SK-N-SH (cell line): Measurements from ENCODE around the gene CNDP2. TPM values are rescaled to one million over a fixed set of nuclear protein-coding genes. Genes with fewer than 3 reads are reported as not detected.

Experiments
- CTCF ChIA-PET: fragments of 300-600, 350-600 bp; formaldehyde crosslinking; extraction: SDS; loops from one replicate; lab custom pipeline; 2021; lab: Yijun Ruan, JAX
- POLR2A ChIA-PET: fragments of 350-600 bp; sonication (Branson Sonifier 250); formaldehyde crosslinking; extraction: SDS; loops from one replicate; lab custom pipeline; 2020; ENCODE audit warnings: antibody characterized with exemption, inconsistent platforms; lab: Yijun Ruan, JAX
- DNase-seq: peaks from one replicate; pipeline ENCODE4 v3.0.0; 2012
- H2AFZ ChIP-seq: fragments of 200-600 bp; sonication (generic); 2 replicates; pipeline ENCODE4 v1.8.1; 2016; ENCODE audit warnings: antibody characterized with exemption, mild to moderate bottlenecking, low read depth
- H3F3A ChIP-seq: fragments of 200-600 bp; sonication (generic); replicated peaks from 2 replicates; pipeline ENCODE3; 2016; ENCODE audit warnings: antibody characterized with exemption, mild to moderate bottlenecking; ENCODE audit not compliant: insufficient read depth
- H3K27ac ChIP-seq, 2 experiments: fragments of 200-500 bp in 1 of 2; fragments of 200-600 bp in 1 of 2; sonication (Bioruptor generic) in 1 of 2; sonication (generic), shearing (Covaris generic) in 1 of 2; 2 replicates each; pipeline versions ENCODE4 v1.5.1 to v1.6.1; 2014 to 2016; ENCODE audit warnings: low read depth in 2 of 2, inconsistent platforms in 1 of 2, low read length in 1 of 2, mild to moderate bottlenecking in 1 of 2, mixed read lengths in 1 of 2
- H3K27me3 ChIP-seq: fragments of 200-600 bp; sonication (generic), shearing (Covaris generic); 2 replicates; pipeline ENCODE4 v1.6.1; 2016; ENCODE audit warnings: mixed run types; ENCODE audit not compliant: insufficient read depth
- H3K36me3 ChIP-seq, 2 experiments: fragments of 200-500 bp in 1 of 2; fragments of 200-600 bp in 1 of 2; sonication (Bioruptor generic) in 1 of 2; sonication (generic) in 1 of 2; replicated peaks in 1 of 2; 2 replicates each; pipeline versions ENCODE3 to v1.5.1; 2014 to 2016; ENCODE audit warnings: low read length in 1 of 2, mild to moderate bottlenecking in 1 of 2; ENCODE audit not compliant: insufficient read depth in 2 of 2, control insufficient read depth in 1 of 2
- H3K4me1 ChIP-seq, 2 experiments: fragments of 200-500 bp in 1 of 2; fragments of 200-600 bp in 1 of 2; sonication (Bioruptor generic) in 1 of 2; sonication (generic), shearing (Covaris generic) in 1 of 2; 2 replicates each; pipeline versions ENCODE4 v1.5.1 to v1.6.1; 2014 to 2016; ENCODE audit warnings: low read depth in 1 of 2, low read length in 1 of 2, mixed run types in 1 of 2; ENCODE audit not compliant: insufficient read depth in 2 of 2, control insufficient read depth in 1 of 2
- H3K4me2 ChIP-seq: fragments of 200-600 bp; sonication (generic), shearing (Covaris generic); 2 replicates; pipeline ENCODE4 v1.6.1; 2017; ENCODE audit warnings: mixed run types
- H3K4me3 ChIP-seq, 2 experiments: fragments of 200-500 bp in 1 of 2; fragments of 200-600 bp in 1 of 2; sonication (Bioruptor generic) in 1 of 2; sonication (generic), shearing (Covaris generic) in 1 of 2; 2 replicates each; pipeline versions ENCODE4 v1.5.1 to v1.8.1; 2014 to 2016; ENCODE audit warnings: low read depth in 2 of 2, inconsistent platforms in 1 of 2, low read length in 1 of 2, mild to moderate bottlenecking in 1 of 2, mixed read lengths in 1 of 2, moderate library complexity in 1 of 2
- H3K79me2 ChIP-seq: fragments of 200-600 bp; sonication (generic); 2 replicates; pipeline ENCODE4 v1.8.1; 2017; ENCODE audit warnings: mild to moderate bottlenecking; ENCODE audit not compliant: insufficient read depth
- H3K9ac ChIP-seq: fragments of 200-600 bp; sonication (generic); 2 replicates; pipeline ENCODE4 v1.6.1; 2017; ENCODE audit warnings: mixed run types
- H3K9me2 ChIP-seq: fragments of 200-600 bp; sonication (generic); 2 replicates; pipeline ENCODE4 v1.6.1; 2017; ENCODE audit warnings: mixed run types
- H3K9me3 ChIP-seq: fragments of 200-600 bp; sonication (generic); 2 replicates; pipeline ENCODE4 v1.6.1; 2017; ENCODE audit warnings: mixed run types, mild to moderate bottlenecking, moderate library complexity
- H4K20me1 ChIP-seq: fragments of 200-600 bp; sonication (generic); 2 replicates; pipeline ENCODE4 v1.6.1; 2017; ENCODE audit warnings: mild to moderate bottlenecking, mixed run types; ENCODE audit not compliant: insufficient read depth
- EP300 ChIP-seq, 2 experiments: IDR thresholded peaks; 2 replicates each; pipeline versions ENCODE4 v1.4.0 to v1.6.1; 2012; ENCODE audit warnings: borderline replicate concordance in 1 of 2, low read depth in 1 of 2, low read length in 1 of 2
- FOXJ3 ChIP-seq: sonication (generic); formaldehyde crosslinking; IDR thresholded peaks from 2 replicates; pipeline ENCODE4 v1.5.1; 2020; ENCODE audit warnings: mild to moderate bottlenecking, missing genetic modification reagents
- FOXM1 ChIP-seq: IDR thresholded peaks from 2 replicates; pipeline ENCODE4 v1.4.0; 2012; ENCODE audit warnings: low read depth, mild to moderate bottlenecking
- MAX ChIP-seq: IDR thresholded peaks from 2 replicates; pipeline ENCODE4 v1.4.0; 2012; ENCODE audit warnings: low read depth
- NFIC ChIP-seq: IDR thresholded peaks from 2 replicates; pipeline ENCODE4 v1.4.0; 2012; ENCODE audit warnings: borderline replicate concordance
- POLR2AphosphoS5 ChIP-seq: IDR thresholded peaks from 2 replicates; pipeline ENCODE4 v1.6.1; 2012; ENCODE audit warnings: low read depth, low read length
- RCOR1 ChIP-seq: fragments of 150-350 bp; IDR thresholded peaks from 2 replicates; pipeline ENCODE4 v1.6.1; 2017; ENCODE audit warnings: antibody characterized with exemption, low read length
- RFX5 ChIP-seq: IDR thresholded peaks from 2 replicates; pipeline ENCODE4 v1.6.1; 2012; ENCODE audit warnings: mild to moderate bottlenecking, improper control_type of control experiment, low read length
- TCF12 ChIP-seq: IDR thresholded peaks from 2 replicates; pipeline ENCODE4 v1.4.0; 2012
- TEAD4 ChIP-seq: IDR thresholded peaks from 2 replicates; pipeline ENCODE4 v1.4.0; 2012; ENCODE audit warnings: mild to moderate bottlenecking, borderline replicate concordance; ENCODE audit not compliant: insufficient read depth
- USF2 ChIP-seq: fragments of 150-350 bp; IDR thresholded peaks from 2 replicates; pipeline ENCODE4 v1.6.1; 2017; ENCODE audit warnings: antibody characterized with exemption, low read length, low read depth, borderline replicate concordance
- YY1 ChIP-seq: IDR thresholded peaks from 2 replicates; pipeline ENCODE4 v1.4.0; 2012; ENCODE audit warnings: low read depth, mild to moderate bottlenecking
- WGBS: methylation state at CpG from one replicate; pipeline ENCODE4 v1.1.6; 2017; ENCODE audit warnings: low lambda C conversion rate; 5-methylcytosine and 5-hydroxymethylcytosine counted together
- polyA plus RNA-seq, 3 experiments: library from polyadenylated mRNA; depleted of rRNA; stranded (reverse); fragments of >200 nt; gene quantifications; 2 replicates each; pipeline ENCODE4 v1.2.3, GENCODE V29; 2012
- TF ChIP-seq, protein P1 (sequence below): fragments of 150-350 bp; IDR thresholded peaks from 2 replicates; pipeline ENCODE4 v1.6.1; 2016; ENCODE audit warnings: mild to moderate bottlenecking, low read depth, low read length

Gene CNDP2
- polyA plus RNA-seq, 1 of the 3 experiments (the other 2 are of a cell fraction), result 78.5 TPM

- no peak overlapping the region for H3K4me2 ChIP-seq
- H2AFZ ChIP-seq, result no peak overlapping the region
- no peak overlapping the region for H3K9ac ChIP-seq
- TF ChIP-seq YY1 (no peak), NFIC (no peak), MAX (no peak), FOXJ3 (CRISPR knock-in tag) (no peak), POLR2AphosphoS5 (no peak), TEAD4 (no peak), TCF12 (no peak)
- H3K27me3 ChIP-seq, result peaks cover 49% of the 10 kb centered on the region; the same call in 1 of the 2 replicates
- H3K9me2 ChIP-seq, result no peaks in the 10 kb centered on the region
- no peaks in the 10 kb centered on the region for H3K79me2 ChIP-seq
- 7% methylated on average over 8 of the region's 8 CpGs for WGBS
- no peaks in the 10 kb centered on the region for H3K9me3 ChIP-seq
- no peaks in the 10 kb centered on the region for H3F3A ChIP-seq
- ChIA-PET CTCF (interaction anchor here (1.2 kb wide), 2 partner anchors 110 to 121 kb away, joined by 3 read pairs; no protein-coding TSS in a partner anchor), POLR2A (no interaction called here)
- H3K4me3 ChIP-seq, result no peak overlapping the region
- no peak for DNase-seq
- no peak overlapping the region for H3K27ac ChIP-seq
- H3K4me1 ChIP-seq, result no peaks in the 10 kb centered on the region
- H3K36me3 ChIP-seq, result no peaks in the 10 kb centered on the region
- H4K20me1 ChIP-seq, result no peaks in the 10 kb centered on the region
These were observed 32.9 kb upstream of the CNDP2 start for GRCh38 chr18:74463254-74463653.

GRCh38 chr18:74463983-74464382 lies 32.2 kb upstream of the CNDP2 start:
- peaks cover 42% of the 10 kb centered on the region; the same call in 1 of the 2 replicates for H3K27me3 ChIP-seq
- H3K79me2 ChIP-seq, result no peaks in the 10 kb centered on the region
- no peak for DNase-seq
- TF ChIP-seq TEAD4 (no peak), RCOR1 (no peak), RFX5 (no peak), YY1 (no peak), USF2 (no peak), FOXM1 (no peak), EP300 (IDR thresholded peaks at IDR 0.05; ENCODE audit: borderline replicate concordance in 1 of 2, low read depth in 1 of 2, low read length in 1 of 2) (no peak), POLR2AphosphoS5 (no peak), TCF12 (no peak)
- TF ChIP-seq, protein P1, sequence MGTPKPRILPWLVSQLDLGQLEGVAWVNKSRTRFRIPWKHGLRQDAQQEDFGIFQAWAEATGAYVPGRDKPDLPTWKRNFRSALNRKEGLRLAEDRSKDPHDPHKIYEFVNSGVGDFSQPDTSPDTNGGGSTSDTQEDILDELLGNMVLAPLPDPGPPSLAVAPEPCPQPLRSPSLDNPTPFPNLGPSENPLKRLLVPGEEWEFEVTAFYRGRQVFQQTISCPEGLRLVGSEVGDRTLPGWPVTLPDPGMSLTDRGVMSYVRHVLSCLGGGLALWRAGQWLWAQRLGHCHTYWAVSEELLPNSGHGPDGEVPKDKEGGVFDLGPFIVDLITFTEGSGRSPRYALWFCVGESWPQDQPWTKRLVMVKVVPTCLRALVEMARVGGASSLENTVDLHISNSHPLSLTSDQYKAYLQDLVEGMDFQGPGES, result no peak
- H2AFZ ChIP-seq, result no peak overlapping the region
- WGBS, result 36% methylated on average over 1 of the region's 1 CpG
- no peaks in the 10 kb centered on the region for H4K20me1 ChIP-seq
- no peaks in the 10 kb centered on the region for H3K9me2 ChIP-seq
- H3K27ac ChIP-seq, result no peak overlapping the region
- H3K9ac ChIP-seq, result no peak overlapping the region
- POLR2A ChIA-PET, result no interaction called here
- no peaks in the 10 kb centered on the region for H3F3A ChIP-seq
- CTCF ChIA-PET, result interaction anchor here (1.2 kb wide), 1 partner anchor 122 kb away, joined by 3 read pairs; no protein-coding TSS in a partner anchor
- H3K36me3 ChIP-seq, result no peaks in the 10 kb centered on the region
- no peaks in the 10 kb centered on the region for H3K9me3 ChIP-seq
- H3K4me2 ChIP-seq, result no peak overlapping the region
- H3K4me3 ChIP-seq, result no peak overlapping the region
- H3K4me1 ChIP-seq, result no peaks in the 10 kb centered on the region
